22Rv1 (cell line): ENCODE measurements around the gene HIC2.
"Not testable (repeated sequence)": the region's sequence is repeated elsewhere in the genome, so short reads cannot be mapped to it uniquely, and the experiment has no call there.

Source experiments
- CTCF ChIP-seq: fragments of 450-650 bp; IDR thresholded peaks from 2 replicates; pipeline ENCODE4 v1.5.1; 2017; ENCODE audit warnings: mild to moderate bottlenecking
- ZFX ChIP-seq: fragments of 450-650 bp; IDR thresholded peaks from 2 replicates; pipeline ENCODE4 v1.6.1; 2017; ENCODE audit warnings: antibody characterized with exemption, borderline replicate concordance

DNA sequence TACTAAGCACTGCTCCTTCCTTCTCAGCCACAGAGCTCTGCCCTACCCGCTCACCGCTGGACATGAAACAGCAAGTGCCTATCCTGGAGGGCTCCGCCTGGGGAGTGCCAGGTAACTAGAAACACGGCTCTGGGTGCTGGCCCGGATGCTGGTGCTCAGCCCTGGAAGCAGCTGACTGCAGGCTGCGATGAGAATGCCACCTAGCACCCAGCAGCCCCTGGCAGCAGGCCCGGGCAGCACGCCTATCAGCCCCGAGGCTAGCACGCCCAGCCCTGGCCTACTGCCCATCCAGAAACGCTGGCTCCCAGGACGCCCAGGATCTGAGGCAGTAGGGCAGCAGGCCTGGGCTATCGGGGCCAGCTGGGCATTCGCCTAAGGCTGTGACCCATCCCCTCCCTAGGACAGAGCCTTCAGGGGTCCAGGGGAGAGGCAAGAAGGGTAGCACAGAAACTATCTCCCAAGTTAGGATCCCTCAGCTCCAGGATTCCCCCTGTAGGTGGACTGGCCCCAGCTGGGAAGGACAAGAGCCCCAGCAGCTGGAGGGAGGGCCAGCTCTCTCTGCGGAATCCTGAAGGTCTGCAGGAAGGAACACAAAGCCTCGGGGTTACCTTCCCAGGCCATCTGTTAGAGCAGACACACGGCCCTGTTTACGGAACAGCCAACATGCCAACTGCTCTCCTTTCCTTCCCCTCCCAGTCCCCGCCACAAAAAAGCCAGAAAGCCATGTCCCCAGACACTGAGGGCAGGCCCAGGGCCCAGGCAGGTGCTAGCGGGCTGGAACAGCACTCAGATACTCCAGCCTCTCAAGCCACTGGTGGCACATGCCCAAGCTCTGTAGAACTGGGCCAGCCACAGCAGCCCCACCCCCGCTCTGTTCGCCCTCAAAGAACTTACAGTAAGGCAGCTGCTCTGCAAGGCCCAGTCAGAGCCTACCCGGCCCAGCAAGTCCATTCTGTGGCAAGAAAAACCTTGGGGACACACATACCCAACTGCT lies 76.9 kb downstream of the HIC2 start:
- TF ChIP-seq CTCF, ZFX: not testable (repeated sequence)
